WTC11 (cell line): ENCODE data around the gene TRAF3IP1. TPM values are rescaled to one million over a fixed set of nuclear protein-coding genes. Genes with fewer than 3 reads are reported as not detected.
A peak's percentile ranks its signal among the peaks of the same experiment; 100 is the strongest.
"Not testable (repeated sequence)": the region's sequence is repeated elsewhere in the genome, so short reads cannot be mapped to it uniquely, and the experiment has no call there.

Source experiments
- ATAC-seq: fragments of 200-7000 bp; cut with Tn5 transposase; 2 replicates; pipeline ENCODE4 v1.10.0; 2021; ENCODE audit warnings: mild to moderate bottlenecking, moderate library complexity
- CTCF ChIA-PET: fragments of 300-600 bp; sonication (Branson Sonifier 250); formaldehyde crosslinking; loops from one replicate; lab custom pipeline; 2021; ENCODE audit warnings: antibody characterized with exemption; lab: Charles Lee
- POLR2A ChIA-PET: fragments of 350-600 bp; sonication (Branson Sonifier 250); formaldehyde crosslinking; loops from one replicate; lab custom pipeline; 2021; ENCODE audit warnings: antibody characterized with exemption; lab: Charles Lee
- DNase-seq: peaks from one replicate; pipeline ENCODE4 v3.0.0; 2021; ENCODE audit warnings: low spot score
- H3K27ac Mint-ChIP-seq: 2 replicates; pipeline ENCODE4 v1.8.0; 2021; ENCODE audit warnings: mixed read lengths
- H3K27me3 Mint-ChIP-seq: 2 replicates; pipeline ENCODE4 v1.8.0; 2021; ENCODE audit warnings: low read depth, mild to moderate bottlenecking, moderate library complexity, mixed read lengths
- H3K36me3 Mint-ChIP-seq: 2 replicates; pipeline ENCODE4 v1.8.0; 2021; ENCODE audit warnings: mixed read lengths
- H3K4me1 Mint-ChIP-seq: 2 replicates; pipeline ENCODE4 v1.8.0; 2022; ENCODE audit warnings: mixed read lengths
- H3K4me3 Mint-ChIP-seq: 2 replicates; pipeline ENCODE4 v1.8.0; 2021; ENCODE audit warnings: mild to moderate bottlenecking, moderate library complexity, mixed read lengths
- H3K9me3 Mint-ChIP-seq: 2 replicates; pipeline ENCODE4 v1.8.0; 2021; ENCODE audit warnings: mixed read lengths
- HMGA2 ChIP-seq: fragments of 250-450 bp; sonication (Bioruptor Pico); IDR thresholded peaks from 2 replicates; pipeline ENCODE4 v1.4.0; 2021; ENCODE audit warnings: mild to moderate bottlenecking, moderate library complexity
- JAZF1 ChIP-seq: fragments of 250-450 bp; sonication (Bioruptor Pico); IDR thresholded peaks from 2 replicates; pipeline ENCODE4 v1.9.0; 2021; ENCODE audit warnings: moderate library complexity, mild to moderate bottlenecking, inconsistent platforms
- MXD4 ChIP-seq: fragments of 250-450 bp; sonication (Bioruptor Pico); IDR thresholded peaks from 2 replicates; pipeline ENCODE4 v1.8.0; 2021; ENCODE audit warnings: mild to moderate bottlenecking, moderate library complexity, borderline replicate concordance
- RORB ChIP-seq: fragments of 250-450 bp; sonication (Bioruptor Pico); IDR thresholded peaks from 2 replicates; pipeline ENCODE4 v1.9.0; 2021; ENCODE audit warnings: mild to moderate bottlenecking
- ZNF263 ChIP-seq: sonication (generic); formaldehyde crosslinking; IDR thresholded peaks from 2 replicates; pipeline ENCODE4 v1.8.1; 2022; ENCODE audit warnings: low read depth, mild to moderate bottlenecking, moderate library complexity, missing genetic modification reagents
- total RNA-seq: library from RNA; stranded (reverse); gene quantifications from 3 replicates; pipeline ENCODE4 v1.2.3, GENCODE V29; 2021
- TF ChIP-seq, protein P1 (sequence below): sonication (generic); formaldehyde crosslinking; IDR thresholded peaks from 2 replicates; pipeline ENCODE4 v1.8.1; 2023; ENCODE audit warnings: mild to moderate bottlenecking, moderate library complexity, missing genetic modification reagents
- TF ChIP-seq, protein P2 (sequence below): fragments of 250-450 bp; sonication (Bioruptor Pico); IDR thresholded peaks from 2 replicates; pipeline ENCODE4 v1.9.0; 2021; ENCODE audit warnings: mild to moderate bottlenecking, borderline replicate concordance
- TF ChIP-seq, protein P3 (sequence below): sonication (generic); formaldehyde crosslinking; IDR thresholded peaks from 2 replicates; pipeline ENCODE4 v1.8.0; 2022; ENCODE audit warnings: mild to moderate bottlenecking, missing genetic modification reagents
- TF ChIP-seq, protein P4 (sequence below): sonication (generic); formaldehyde crosslinking; IDR thresholded peaks from 2 replicates; pipeline ENCODE4 v1.8.0; 2022; ENCODE audit warnings: missing genetic modification reagents

Gene TRAF3IP1
- total RNA-seq, 1 experiment from 2014 or later = 18.7 TPM

DNA sequence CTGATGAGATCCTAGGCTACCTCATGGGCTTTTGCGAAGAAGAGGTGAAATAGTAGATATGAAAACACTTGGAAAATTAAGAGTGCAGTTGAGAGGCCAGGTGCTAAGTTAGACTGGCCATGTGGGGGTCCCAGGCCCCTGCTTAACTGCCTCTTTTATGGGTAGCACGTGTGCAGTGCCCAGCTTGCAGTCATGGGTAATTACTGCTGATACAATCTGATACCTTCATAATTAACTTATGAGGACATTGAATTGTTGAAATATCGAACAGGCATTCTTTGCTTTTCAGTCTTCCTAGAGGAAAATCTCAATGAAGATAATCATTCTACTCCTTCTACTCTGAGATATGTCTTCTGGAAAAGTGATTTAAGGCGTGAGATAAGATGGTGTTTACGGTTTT lies 11.6 kb downstream of the TRAF3IP1 start:
- no peak overlapping the region for H3K4me3 Mint-ChIP-seq
- ChIA-PET CTCF (no interaction called here), POLR2A (no interaction called here)
- ATAC-seq = no peak
- H3K36me3 Mint-ChIP-seq = peaks cover 25% of the 10 kb centered on the region
- no peak for DNase-seq
- peaks cover 8% of the 10 kb centered on the region for H3K9me3 Mint-ChIP-seq
- no peak for TF ChIP-seq RORB (CRISPR knock-in tag)
- TF ChIP-seq, protein P1, sequence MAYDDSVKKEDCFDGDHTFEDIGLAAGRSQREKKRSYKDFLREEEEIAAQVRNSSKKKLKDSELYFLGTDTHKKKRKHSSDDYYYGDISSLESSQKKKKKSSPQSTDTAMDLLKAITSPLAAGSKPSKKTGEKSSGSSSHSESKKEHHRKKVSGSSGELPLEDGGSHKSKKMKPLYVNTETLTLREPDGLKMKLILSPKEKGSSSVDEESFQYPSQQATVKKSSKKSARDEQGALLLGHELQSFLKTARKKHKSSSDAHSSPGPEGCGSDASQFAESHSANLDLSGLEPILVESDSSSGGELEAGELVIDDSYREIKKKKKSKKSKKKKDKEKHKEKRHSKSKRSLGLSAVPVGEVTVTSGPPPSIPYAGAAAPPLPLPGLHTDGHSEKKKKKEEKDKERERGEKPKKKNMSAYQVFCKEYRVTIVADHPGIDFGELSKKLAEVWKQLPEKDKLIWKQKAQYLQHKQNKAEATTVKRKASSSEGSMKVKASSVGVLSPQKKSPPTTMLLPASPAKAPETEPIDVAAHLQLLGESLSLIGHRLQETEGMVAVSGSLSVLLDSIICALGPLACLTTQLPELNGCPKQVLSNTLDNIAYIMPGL (CRISPR knock-in tag) = no peak
- TF ChIP-seq, all 79 proteins: peak for 0
- no peaks in the 10 kb centered on the region for H3K27me3 Mint-ChIP-seq
- 0 out of 2 replicates have a peak overlapping the region, but pooled peaks have one; percentile 3 for H3K27ac Mint-ChIP-seq
- H3K4me1 Mint-ChIP-seq = no peaks in the 10 kb centered on the region

DNA sequence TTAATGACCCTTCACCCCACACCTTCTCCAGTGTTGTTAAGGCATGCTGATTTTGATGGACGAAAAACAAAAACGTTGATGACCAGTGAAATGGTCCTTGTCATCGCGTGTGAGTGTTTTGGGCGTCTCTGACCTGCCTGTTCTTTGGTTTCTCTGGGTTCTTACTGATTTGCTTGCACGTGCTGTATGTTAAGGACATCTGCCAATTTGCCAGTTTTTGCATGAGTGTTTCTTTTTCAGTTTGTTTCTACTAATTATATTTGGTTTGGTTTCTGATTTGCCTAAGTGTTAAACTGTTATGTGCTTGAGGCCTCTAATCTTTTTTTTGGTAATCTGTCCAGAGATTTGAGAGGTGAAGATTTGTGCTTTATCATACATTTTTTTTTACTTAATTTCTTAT lies 14.6 kb downstream of the TRAF3IP1 start:
- no peaks in the 10 kb centered on the region for H3K9me3 Mint-ChIP-seq
- no peaks in the 10 kb centered on the region for H3K27me3 Mint-ChIP-seq
- TF ChIP-seq MXD4 (CRISPR knock-in tag) (no peak), JAZF1 (CRISPR knock-in tag) (no peak), HMGA2 (CRISPR knock-in tag) (no peak), ZNF263 (CRISPR knock-in tag) (no peak)
- TF ChIP-seq, protein P2, sequence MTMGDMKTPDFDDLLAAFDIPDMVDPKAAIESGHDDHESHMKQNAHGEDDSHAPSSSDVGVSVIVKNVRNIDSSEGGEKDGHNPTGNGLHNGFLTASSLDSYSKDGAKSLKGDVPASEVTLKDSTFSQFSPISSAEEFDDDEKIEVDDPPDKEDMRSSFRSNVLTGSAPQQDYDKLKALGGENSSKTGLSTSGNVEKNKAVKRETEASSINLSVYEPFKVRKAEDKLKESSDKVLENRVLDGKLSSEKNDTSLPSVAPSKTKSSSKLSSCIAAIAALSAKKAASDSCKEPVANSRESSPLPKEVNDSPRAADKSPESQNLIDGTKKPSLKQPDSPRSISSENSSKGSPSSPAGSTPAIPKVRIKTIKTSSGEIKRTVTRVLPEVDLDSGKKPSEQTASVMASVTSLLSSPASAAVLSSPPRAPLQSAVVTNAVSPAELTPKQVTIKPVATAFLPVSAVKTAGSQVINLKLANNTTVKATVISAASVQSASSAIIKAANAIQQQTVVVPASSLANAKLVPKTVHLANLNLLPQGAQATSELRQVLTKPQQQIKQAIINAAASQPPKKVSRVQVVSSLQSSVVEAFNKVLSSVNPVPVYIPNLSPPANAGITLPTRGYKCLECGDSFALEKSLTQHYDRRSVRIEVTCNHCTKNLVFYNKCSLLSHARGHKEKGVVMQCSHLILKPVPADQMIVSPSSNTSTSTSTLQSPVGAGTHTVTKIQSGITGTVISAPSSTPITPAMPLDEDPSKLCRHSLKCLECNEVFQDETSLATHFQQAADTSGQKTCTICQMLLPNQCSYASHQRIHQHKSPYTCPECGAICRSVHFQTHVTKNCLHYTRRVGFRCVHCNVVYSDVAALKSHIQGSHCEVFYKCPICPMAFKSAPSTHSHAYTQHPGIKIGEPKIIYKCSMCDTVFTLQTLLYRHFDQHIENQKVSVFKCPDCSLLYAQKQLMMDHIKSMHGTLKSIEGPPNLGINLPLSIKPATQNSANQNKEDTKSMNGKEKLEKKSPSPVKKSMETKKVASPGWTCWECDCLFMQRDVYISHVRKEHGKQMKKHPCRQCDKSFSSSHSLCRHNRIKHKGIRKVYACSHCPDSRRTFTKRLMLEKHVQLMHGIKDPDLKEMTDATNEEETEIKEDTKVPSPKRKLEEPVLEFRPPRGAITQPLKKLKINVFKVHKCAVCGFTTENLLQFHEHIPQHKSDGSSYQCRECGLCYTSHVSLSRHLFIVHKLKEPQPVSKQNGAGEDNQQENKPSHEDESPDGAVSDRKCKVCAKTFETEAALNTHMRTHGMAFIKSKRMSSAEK (CRISPR knock-in tag) = no peak
- TF ChIP-seq, protein P3, sequence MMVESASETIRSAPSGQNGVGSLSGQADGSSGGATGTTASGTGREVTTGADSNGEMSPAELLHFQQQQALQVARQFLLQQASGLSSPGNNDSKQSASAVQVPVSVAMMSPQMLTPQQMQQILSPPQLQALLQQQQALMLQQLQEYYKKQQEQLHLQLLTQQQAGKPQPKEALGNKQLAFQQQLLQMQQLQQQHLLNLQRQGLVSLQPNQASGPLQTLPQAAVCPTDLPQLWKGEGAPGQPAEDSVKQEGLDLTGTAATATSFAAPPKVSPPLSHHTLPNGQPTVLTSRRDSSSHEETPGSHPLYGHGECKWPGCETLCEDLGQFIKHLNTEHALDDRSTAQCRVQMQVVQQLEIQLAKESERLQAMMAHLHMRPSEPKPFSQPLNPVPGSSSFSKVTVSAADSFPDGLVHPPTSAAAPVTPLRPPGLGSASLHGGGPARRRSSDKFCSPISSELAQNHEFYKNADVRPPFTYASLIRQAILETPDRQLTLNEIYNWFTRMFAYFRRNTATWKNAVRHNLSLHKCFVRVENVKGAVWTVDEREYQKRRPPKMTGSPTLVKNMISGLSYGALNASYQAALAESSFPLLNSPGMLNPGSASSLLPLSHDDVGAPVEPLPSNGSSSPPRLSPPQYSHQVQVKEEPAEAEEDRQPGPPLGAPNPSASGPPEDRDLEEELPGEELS = no peak
- TF ChIP-seq, protein P4, sequence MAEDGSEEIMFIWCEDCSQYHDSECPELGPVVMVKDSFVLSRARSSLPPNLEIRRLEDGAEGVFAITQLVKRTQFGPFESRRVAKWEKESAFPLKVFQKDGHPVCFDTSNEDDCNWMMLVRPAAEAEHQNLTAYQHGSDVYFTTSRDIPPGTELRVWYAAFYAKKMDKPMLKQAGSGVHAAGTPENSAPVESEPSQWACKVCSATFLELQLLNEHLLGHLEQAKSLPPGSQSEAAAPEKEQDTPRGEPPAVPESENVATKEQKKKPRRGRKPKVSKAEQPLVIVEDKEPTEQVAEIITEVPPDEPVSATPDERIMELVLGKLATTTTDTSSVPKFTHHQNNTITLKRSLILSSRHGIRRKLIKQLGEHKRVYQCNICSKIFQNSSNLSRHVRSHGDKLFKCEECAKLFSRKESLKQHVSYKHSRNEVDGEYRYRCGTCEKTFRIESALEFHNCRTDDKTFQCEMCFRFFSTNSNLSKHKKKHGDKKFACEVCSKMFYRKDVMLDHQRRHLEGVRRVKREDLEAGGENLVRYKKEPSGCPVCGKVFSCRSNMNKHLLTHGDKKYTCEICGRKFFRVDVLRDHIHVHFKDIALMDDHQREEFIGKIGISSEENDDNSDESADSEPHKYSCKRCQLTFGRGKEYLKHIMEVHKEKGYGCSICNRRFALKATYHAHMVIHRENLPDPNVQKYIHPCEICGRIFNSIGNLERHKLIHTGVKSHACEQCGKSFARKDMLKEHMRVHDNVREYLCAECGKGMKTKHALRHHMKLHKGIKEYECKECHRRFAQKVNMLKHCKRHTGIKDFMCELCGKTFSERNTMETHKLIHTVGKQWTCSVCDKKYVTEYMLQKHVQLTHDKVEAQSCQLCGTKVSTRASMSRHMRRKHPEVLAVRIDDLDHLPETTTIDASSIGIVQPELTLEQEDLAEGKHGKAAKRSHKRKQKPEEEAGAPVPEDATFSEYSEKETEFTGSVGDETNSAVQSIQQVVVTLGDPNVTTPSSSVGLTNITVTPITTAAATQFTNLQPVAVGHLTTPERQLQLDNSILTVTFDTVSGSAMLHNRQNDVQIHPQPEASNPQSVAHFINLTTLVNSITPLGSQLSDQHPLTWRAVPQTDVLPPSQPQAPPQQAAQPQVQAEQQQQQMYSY = no peak
- no peak overlapping the region for H3K27ac Mint-ChIP-seq
- H3K4me1 Mint-ChIP-seq = peaks cover 3% of the 10 kb centered on the region; the same call in 1 of the 2 replicates
- ATAC-seq (no peak), DNase-seq (no peak)
- H3K4me3 Mint-ChIP-seq = no peak overlapping the region
- CTCF ChIA-PET = no interaction called here
- POLR2A ChIA-PET = no interaction called here
- no peaks in the 10 kb centered on the region; the same call in 1 of the 2 replicates for H3K36me3 Mint-ChIP-seq

DNA sequence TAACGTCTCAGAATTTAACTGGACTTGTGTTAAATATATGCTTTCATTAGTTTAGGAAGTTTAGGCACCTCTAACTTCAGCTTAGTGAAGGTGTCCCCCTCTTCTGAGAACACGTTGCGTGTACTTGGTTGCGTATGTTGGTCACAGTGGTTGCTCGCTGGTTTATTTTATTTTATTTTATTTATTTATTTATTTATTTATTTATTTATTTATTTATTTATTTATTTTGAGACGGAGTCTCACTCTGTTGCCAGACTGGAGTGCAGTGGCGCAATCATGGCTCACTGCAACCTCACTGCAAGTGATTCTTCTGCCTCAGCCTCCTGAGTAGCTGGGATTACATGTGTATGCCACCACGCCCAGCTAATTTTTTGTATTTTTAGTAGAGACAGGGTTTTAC lies 15.3 kb downstream of the TRAF3IP1 start:
- H3K36me3 Mint-ChIP-seq, H3K27ac Mint-ChIP-seq, POLR2A ChIA-PET, DNase-seq, H3K9me3 Mint-ChIP-seq, ATAC-seq, H3K4me3 Mint-ChIP-seq, H3K27me3 Mint-ChIP-seq, H3K4me1 Mint-ChIP-seq: not testable (repeated sequence)
- CTCF ChIA-PET = interaction anchor here (1.1 kb wide), 1 partner anchor 72 kb away, joined by 3 read pairs; no protein-coding TSS in a partner anchor
- TF ChIP-seq HMGA2 (CRISPR knock-in tag) = peak; percentile 72; the same call in 1 of the 2 replicates
